WTC11 (cell line): Measurements from ENCODE around the gene TUT4. TPM values are rescaled to one million over a fixed set of nuclear protein-coding genes. Genes with fewer than 3 reads are reported as not detected.

Experiments
- ATAC-seq: fragments of 200-7000 bp; cut with Tn5 transposase; 2 replicates; pipeline ENCODE4 v1.10.0; 2021; ENCODE audit warnings: mild to moderate bottlenecking, moderate library complexity
- CTCF ChIA-PET: fragments of 300-600 bp; sonication (Branson Sonifier 250); formaldehyde crosslinking; loops from one replicate; lab custom pipeline; 2021; ENCODE audit warnings: antibody characterized with exemption; lab: Charles Lee
- POLR2A ChIA-PET: fragments of 350-600 bp; sonication (Branson Sonifier 250); formaldehyde crosslinking; loops from one replicate; lab custom pipeline; 2021; ENCODE audit warnings: antibody characterized with exemption; lab: Charles Lee
- DNase-seq: peaks from one replicate; pipeline ENCODE4 v3.0.0; 2021; ENCODE audit warnings: low spot score
- H3K27ac Mint-ChIP-seq: 2 replicates; pipeline ENCODE4 v1.8.0; 2021; ENCODE audit warnings: mixed read lengths
- H3K27me3 Mint-ChIP-seq: 2 replicates; pipeline ENCODE4 v1.8.0; 2021; ENCODE audit warnings: low read depth, mild to moderate bottlenecking, moderate library complexity, mixed read lengths
- H3K36me3 Mint-ChIP-seq: 2 replicates; pipeline ENCODE4 v1.8.0; 2021; ENCODE audit warnings: mixed read lengths
- H3K4me1 Mint-ChIP-seq: 2 replicates; pipeline ENCODE4 v1.8.0; 2022; ENCODE audit warnings: mixed read lengths
- H3K4me3 Mint-ChIP-seq: 2 replicates; pipeline ENCODE4 v1.8.0; 2021; ENCODE audit warnings: mild to moderate bottlenecking, moderate library complexity, mixed read lengths
- H3K9me3 Mint-ChIP-seq: 2 replicates; pipeline ENCODE4 v1.8.0; 2021; ENCODE audit warnings: mixed read lengths
- AFF4 ChIP-seq: sonication (generic); formaldehyde crosslinking; IDR thresholded peaks from 2 replicates; pipeline ENCODE4 v1.8.1; 2023; ENCODE audit warnings: mild to moderate bottlenecking, missing genetic modification reagents, borderline replicate concordance
- ATF2 ChIP-seq: sonication (generic); formaldehyde crosslinking; IDR thresholded peaks from 2 replicates; pipeline ENCODE4 v1.8.1; 2022; ENCODE audit warnings: low read depth, missing genetic modification reagents, borderline replicate concordance
- ATF6 ChIP-seq: sonication (generic); formaldehyde crosslinking; IDR thresholded peaks from 2 replicates; pipeline ENCODE4 v1.8.1; 2023; ENCODE audit warnings: mild to moderate bottlenecking, missing genetic modification reagents
- ETV6 ChIP-seq: sonication (generic); formaldehyde crosslinking; IDR thresholded peaks from 2 replicates; pipeline ENCODE4 v1.8.1; 2022; ENCODE audit warnings: mild to moderate bottlenecking, missing genetic modification reagents
- FOXJ3 ChIP-seq: sonication (generic); formaldehyde crosslinking; IDR thresholded peaks from 2 replicates; pipeline ENCODE4 v1.9.0; 2021; ENCODE audit warnings: missing genetic modification reagents, mild to moderate bottlenecking, borderline replicate concordance
- FOXK1 ChIP-seq: sonication (generic); formaldehyde crosslinking; IDR thresholded peaks from 2 replicates; pipeline ENCODE4 v1.8.0; 2022; ENCODE audit warnings: mild to moderate bottlenecking, moderate library complexity, missing genetic modification reagents
- FOXP1 ChIP-seq: sonication (generic); formaldehyde crosslinking; IDR thresholded peaks from 2 replicates; pipeline ENCODE4 v1.8.0; 2022; ENCODE audit warnings: missing genetic modification reagents, mild to moderate bottlenecking, moderate library complexity, borderline replicate concordance
- GABPB1 ChIP-seq: sonication (generic); formaldehyde crosslinking; IDR thresholded peaks from 2 replicates; pipeline ENCODE4 v1.8.1; 2023; ENCODE audit warnings: mild to moderate bottlenecking, missing genetic modification reagents
- JUN ChIP-seq: sonication (generic); formaldehyde crosslinking; IDR thresholded peaks from 2 replicates; pipeline ENCODE4 v1.8.0; 2023; ENCODE audit warnings: mild to moderate bottlenecking, missing genetic modification reagents
- MAX ChIP-seq: sonication (generic); formaldehyde crosslinking; IDR thresholded peaks from 2 replicates; pipeline ENCODE4 v1.8.0; 2022; ENCODE audit warnings: mild to moderate bottlenecking, missing genetic modification reagents
- PRRX2 ChIP-seq: fragments of 250-450 bp; sonication (Bioruptor Pico); IDR thresholded peaks from 2 replicates; pipeline ENCODE4 v1.8.0; 2021; ENCODE audit warnings: mild to moderate bottlenecking
- RORB ChIP-seq: fragments of 250-450 bp; sonication (Bioruptor Pico); IDR thresholded peaks from 2 replicates; pipeline ENCODE4 v1.9.0; 2021; ENCODE audit warnings: mild to moderate bottlenecking
- STAT6 ChIP-seq: sonication (generic); formaldehyde crosslinking; conservative IDR thresholded peaks from 2 replicates; pipeline ENCODE4 v1.8.1; 2023; ENCODE audit warnings: mild to moderate bottlenecking, low read depth, missing genetic modification reagents, moderate library complexity
- ZBTB43 ChIP-seq: sonication (generic); formaldehyde crosslinking; IDR thresholded peaks from 2 replicates; pipeline ENCODE4 v1.8.1; 2023; ENCODE audit warnings: mild to moderate bottlenecking, missing genetic modification reagents
- ZNF121 ChIP-seq: sonication (generic); formaldehyde crosslinking; IDR thresholded peaks from 2 replicates; pipeline ENCODE4 v1.8.0; 2023; ENCODE audit warnings: missing genetic modification reagents
- ZNF317 ChIP-seq: sonication (generic); formaldehyde crosslinking; IDR thresholded peaks from 2 replicates; pipeline ENCODE4 v1.8.1; 2023; ENCODE audit warnings: low read depth, mild to moderate bottlenecking, moderate library complexity, missing genetic modification reagents, borderline replicate concordance
- ZNF423 ChIP-seq: fragments of 250-450 bp; sonication (Bioruptor Pico); IDR thresholded peaks from 2 replicates; pipeline ENCODE4 v2.1.2; 2022; ENCODE audit warnings: mild to moderate bottlenecking, moderate library complexity
- total RNA-seq: library from RNA; stranded (reverse); gene quantifications from 3 replicates; pipeline ENCODE4 v1.2.3, GENCODE V29; 2021

TUT4 gene
- total RNA-seq, 1 experiment from 2014 or later, result 63.3 TPM

GRCh38 chr1:52479076-52479475 lies 73.8 kb downstream of the TUT4 start:
- H3K9me3 Mint-ChIP-seq, result no peaks in the 10 kb centered on the region
- H3K27ac Mint-ChIP-seq, result no peak overlapping the region

GRCh38 chr1:52477876-52478275 lies 75.0 kb downstream of the TUT4 start:
- H3K4me3 Mint-ChIP-seq, result no peak overlapping the region
- ATAC-seq, result no peak
- no peaks in the 10 kb centered on the region for H3K9me3 Mint-ChIP-seq
- no peak for TF ChIP-seq FOXK1 (CRISPR knock-in tag)
- TF ChIP-seq, all 79 proteins: peak for 0
- ChIA-PET POLR2A (no interaction called here), CTCF (interaction anchor here (0.9 kb wide), 1 partner anchor 209 kb away, joined by 3 read pairs; no protein-coding TSS in a partner anchor)
- Mint-ChIP-seq H3K27me3 (no peaks in the 10 kb centered on the region), H3K27ac (no peak overlapping the region), H3K36me3 (peaks cover 12% of the 10 kb centered on the region), H3K4me1 (no peaks in the 10 kb centered on the region)
- no peak for DNase-seq

More at GRCh38 chr1:52479076-52479475, 73.8 kb downstream of the TUT4 start:
- ATAC-seq (no peak), DNase-seq (no peak)
- Mint-ChIP-seq H3K36me3 (peaks cover 12% of the 10 kb centered on the region), H3K4me3 (no peak overlapping the region), H3K27me3 (no peaks in the 10 kb centered on the region)
- ChIA-PET CTCF (no interaction called here), POLR2A (no interaction called here)
- TF ChIP-seq MAX (CRISPR knock-in tag) (no peak), GABPB1 (CRISPR knock-in tag) (no peak), ATF6 (no peak), PRRX2 (CRISPR knock-in tag) (no peak), FOXJ3 (CRISPR knock-in tag) (no peak), FOXP1 (CRISPR knock-in tag) (no peak)
- TF ChIP-seq, all 79 proteins: peak for 0
- no peaks in the 10 kb centered on the region for H3K4me1 Mint-ChIP-seq

- no peaks in the 10 kb centered on the region for H3K27me3 Mint-ChIP-seq
- no peak for TF ChIP-seq RORB (CRISPR knock-in tag)
- TF ChIP-seq ZNF317 (CRISPR knock-in tag), result no peak
- no peak for TF ChIP-seq JUN (CRISPR knock-in tag)
- no peak for TF ChIP-seq STAT6 (CRISPR knock-in tag)
- no peak for TF ChIP-seq ZNF423 (CRISPR knock-in tag)
- no peak for TF ChIP-seq ATF2 (CRISPR knock-in tag)
- TF ChIP-seq ETV6, result no peak
- no peak for TF ChIP-seq ZNF121 (CRISPR knock-in tag)
- TF ChIP-seq AFF4 (CRISPR knock-in tag), result no peak
- no peak for TF ChIP-seq ZBTB43 (CRISPR knock-in tag)
- no peak for TF ChIP-seq GABPB1 (CRISPR knock-in tag)
- TF ChIP-seq, all 79 proteins: peak for 0
- DNase-seq (no peak), ATAC-seq (no peak)
- ChIA-PET POLR2A (no interaction called here), CTCF (interaction anchor here (0.7 kb wide), 1 partner anchor 810 kb away, joined by 3 read pairs; no protein-coding TSS in a partner anchor)
- Mint-ChIP-seq H3K4me1 (no peaks in the 10 kb centered on the region), H3K36me3 (peaks cover 12% of the 10 kb centered on the region), H3K9me3 (no peaks in the 10 kb centered on the region), H3K27ac (no peak overlapping the region), H3K4me3 (no peak overlapping the region)
Measured at GRCh38 chr1:52476943-52477342, 75.9 kb downstream of the TUT4 start.
